Activated CD8-positive, alpha-beta T cell treated with anti-CD3 and anti-CD28 coated beads for 36 hours (primary cell): ENCODE data around the gene VGF. TPM values are rescaled to one million over a fixed set of nuclear protein-coding genes. Genes with fewer than 3 reads are reported as not detected.

ENCODE experiments used
- ATAC-seq: fragments of 200-7000 bp; cut with Tn5 transposase; one replicate; pipeline ENCODE4 v1.10.0; 2021; ENCODE audit warnings: mild to moderate bottlenecking, moderate library complexity
- CTCF ChIA-PET: fragments of 350-600 bp; sonication (Branson Sonifier 250); formaldehyde crosslinking; loops from one replicate; lab custom pipeline; 2021; ENCODE audit warnings: antibody characterized with exemption; lab: Charles Lee
- POLR2A ChIA-PET: fragments of 350-600 bp; sonication (Branson Sonifier 250); formaldehyde crosslinking; loops from one replicate; lab custom pipeline; 2021; ENCODE audit warnings: antibody characterized with exemption; lab: Charles Lee
- DNase-seq: peaks from one replicate; pipeline ENCODE4 v3.0.0-alpha.2; 2020
- H3K27ac Mint-ChIP-seq: one replicate; pipeline ENCODE4 v1.8.0; 2021; ENCODE audit warnings: mild to moderate bottlenecking, mixed read lengths
- H3K27me3 Mint-ChIP-seq: one replicate; pipeline ENCODE4 v1.8.0; 2021; ENCODE audit warnings: mixed read lengths
- H3K36me3 Mint-ChIP-seq: one replicate; pipeline ENCODE4 v1.8.0; 2021; ENCODE audit warnings: low read depth, mixed read lengths
- H3K4me1 Mint-ChIP-seq: one replicate; pipeline ENCODE4 v1.8.0; 2021; ENCODE audit warnings: low read depth, mixed read lengths
- H3K4me3 Mint-ChIP-seq: one replicate; pipeline ENCODE4 v1.8.0; 2021; ENCODE audit warnings: mild to moderate bottlenecking, moderate library complexity, mixed read lengths
- H3K9me3 Mint-ChIP-seq: one replicate; pipeline ENCODE4 v1.8.0; 2021; ENCODE audit warnings: mixed read lengths
- CTCF ChIP-seq: fragments of 200-600 bp; IDR thresholded peaks from one replicate; pipeline ENCODE4 v1.8.0; 2022; ENCODE audit warnings: antibody characterized with exemption, mild to moderate bottlenecking
- intact Hi-C: fragments of 100-400 bp; cut with micrococcal nuclease; formaldehyde crosslinking; loops from one replicate; pipeline ENCODE4 v1.10.0; 2022
- total RNA-seq, 2 experiments: library from RNA; stranded (reverse); gene quantifications; one replicate each; pipeline ENCODE4 v1.2.3, GENCODE V29; 2021

The VGF gene
- total RNA-seq, 2 experiments from 2014 or later, result not detected

GRCh38 chr7:101119876-101120275 is 45.5 kb downstream of the VGF start:
- H3K9me3 Mint-ChIP-seq, result no peaks in the 10 kb centered on the region
- H3K27me3 Mint-ChIP-seq, result peaks cover 37% of the 10 kb centered on the region
- TF ChIP-seq CTCF, result no peak
- no peaks in the 10 kb centered on the region for H3K36me3 Mint-ChIP-seq
- ChIA-PET CTCF (no interaction called here), POLR2A (interaction anchor here (0.6 to 0.9 kb wide), 2 partner anchors 17 to 170 kb away, joined by 3 read pairs; no protein-coding TSS in a partner anchor)
- peaks cover 20% of the 10 kb centered on the region for H3K4me1 Mint-ChIP-seq
- intact Hi-C loops, result no loop called here
- H3K27ac Mint-ChIP-seq, result no peak overlapping the region
- no peak overlapping the region for H3K4me3 Mint-ChIP-seq
- peak; percentile 34 for DNase-seq
- no peak for ATAC-seq

- ATAC-seq, result no peak
- ChIA-PET CTCF (interaction anchor here (0.7 to 1.1 kb wide), 2 partner anchors 19 to 25 kb away, joined by 3 read pairs; no protein-coding TSS in a partner anchor), POLR2A (no interaction called here)
- DNase-seq, result no peak
- no peak for TF ChIP-seq CTCF
- no peaks in the 10 kb centered on the region for H3K9me3 Mint-ChIP-seq
- intact Hi-C loops, result no loop called here
- no peak overlapping the region for H3K27ac Mint-ChIP-seq
- H3K4me3 Mint-ChIP-seq, result no peak overlapping the region
- H3K27me3 Mint-ChIP-seq, result peaks cover 32% of the 10 kb centered on the region
- peaks cover 15% of the 10 kb centered on the region for H3K4me1 Mint-ChIP-seq
- no peaks in the 10 kb centered on the region for H3K36me3 Mint-ChIP-seq
Observed at GRCh38 chr7:101118856-101119255, 46.5 kb downstream of the VGF start.

- ChIA-PET CTCF (no interaction called here), POLR2A (no interaction called here)
- no peaks in the 10 kb centered on the region for H3K36me3 Mint-ChIP-seq
- no peak for DNase-seq
- TF ChIP-seq CTCF, result no peak
- peaks cover 15% of the 10 kb centered on the region for H3K27me3 Mint-ChIP-seq
- peaks cover 7% of the 10 kb centered on the region for H3K4me1 Mint-ChIP-seq
- H3K27ac Mint-ChIP-seq, result peak overlapping the region; percentile 1
- H3K4me3 Mint-ChIP-seq, result no peak overlapping the region
- H3K9me3 Mint-ChIP-seq, result no peaks in the 10 kb centered on the region
- ATAC-seq, result no peak
- intact Hi-C loops, result no loop called here
Observed at GRCh38 chr7:101116898-101117297, 48.5 kb downstream of the VGF start.

- H3K27ac Mint-ChIP-seq, result no peak overlapping the region
- ChIA-PET POLR2A (no interaction called here), CTCF (no interaction called here)
- no peak overlapping the region for H3K4me3 Mint-ChIP-seq
- DNase-seq (no peak), ATAC-seq (no peak)
- intact Hi-C loops, result no loop called here
- H3K9me3 Mint-ChIP-seq, result no peaks in the 10 kb centered on the region
- no peaks in the 10 kb centered on the region for H3K36me3 Mint-ChIP-seq
- H3K27me3 Mint-ChIP-seq, result peaks cover 8% of the 10 kb centered on the region
- peaks cover 6% of the 10 kb centered on the region for H3K4me1 Mint-ChIP-seq
- no peak for TF ChIP-seq CTCF
Observed at GRCh38 chr7:101115215-101115614, 50.2 kb downstream of the VGF start.

GRCh38 chr7:101114492-101114891 is 50.9 kb downstream of the VGF start:
- ATAC-seq (no peak), DNase-seq (no peak)
- Mint-ChIP-seq H3K27me3 (peaks cover 3% of the 10 kb centered on the region), H3K27ac (no peak overlapping the region), H3K36me3 (no peaks in the 10 kb centered on the region), H3K4me3 (no peak overlapping the region), H3K9me3 (no peaks in the 10 kb centered on the region), H3K4me1 (peaks cover under 1% of the 10 kb centered on the region)
- POLR2A ChIA-PET, result no interaction called here
- TF ChIP-seq CTCF, result no peak
- CTCF ChIA-PET, result no interaction called here
- intact Hi-C loops, result no loop called here
